LNCAP (cell line): ENCODE data around the gene MYH15.

Experiments used
- CTCF ChIP-seq: fragments of 450-650 bp; IDR thresholded peaks from 2 replicates; pipeline ENCODE4 v1.5.1; 2017; ENCODE audit warnings: mild to moderate bottlenecking

MYH15 gene

GRCh38 chr3:108404368-108404767 lies 106.0 kb downstream of the MYH15 start:
- TF ChIP-seq CTCF: no peak

GRCh38 chr3:108403686-108404345 lies 106.6 kb downstream of the MYH15 start:
- no peak for TF ChIP-seq CTCF

- TF ChIP-seq CTCF: no peak
Observed at GRCh38 chr3:108403198-108403597, 107.2 kb downstream of the MYH15 start.

- no peak for TF ChIP-seq CTCF
Observed at GRCh38 chr3:108401836-108402235, 108.6 kb downstream of the MYH15 start.

- no peak for TF ChIP-seq CTCF
Observed at GRCh38 chr3:108398510-108398909, 111.9 kb downstream of the MYH15 start.

GRCh38 chr3:108396336-108396735 lies 114.1 kb downstream of the MYH15 start:
- no peak for TF ChIP-seq CTCF

- TF ChIP-seq CTCF: no peak
Observed at GRCh38 chr3:108394563-108394962, 115.8 kb downstream of the MYH15 start.

- TF ChIP-seq CTCF: no peak
Observed at GRCh38 chr3:108394016-108394415, 116.4 kb downstream of the MYH15 start.
